DMS114 treated with DMSO at 0.1 percent for 48 hours (cell line): ENCODE measurements around the gene RTN4R.

Source experiments
- DNase-seq: peaks from one replicate; lab custom pipeline; 2025; ENCODE audit not compliant: unreplicated experiment; lab: John Stamatoyannopoulos, UW

The RTN4R gene

DNA sequence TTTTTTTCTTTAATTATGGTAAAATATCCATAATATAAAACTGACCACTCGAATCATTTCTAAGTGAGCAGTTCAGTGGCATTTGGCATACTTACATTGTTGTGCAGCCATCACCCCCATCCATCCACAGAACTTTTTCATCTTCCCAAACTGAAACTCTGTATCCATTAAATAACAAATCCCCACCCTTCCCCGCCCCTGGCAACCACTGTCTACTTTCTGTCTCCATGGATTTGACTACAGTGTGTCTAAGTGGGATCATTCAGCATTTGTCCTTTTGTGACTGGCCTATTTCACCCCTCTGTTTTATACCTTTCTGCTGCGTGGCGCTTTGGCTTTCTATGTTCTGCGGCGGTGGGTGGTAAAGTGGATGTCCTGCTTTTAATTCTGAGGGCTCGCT, 49.1 kb downstream of the RTN4R start:
- no peak for DNase-seq

DNA sequence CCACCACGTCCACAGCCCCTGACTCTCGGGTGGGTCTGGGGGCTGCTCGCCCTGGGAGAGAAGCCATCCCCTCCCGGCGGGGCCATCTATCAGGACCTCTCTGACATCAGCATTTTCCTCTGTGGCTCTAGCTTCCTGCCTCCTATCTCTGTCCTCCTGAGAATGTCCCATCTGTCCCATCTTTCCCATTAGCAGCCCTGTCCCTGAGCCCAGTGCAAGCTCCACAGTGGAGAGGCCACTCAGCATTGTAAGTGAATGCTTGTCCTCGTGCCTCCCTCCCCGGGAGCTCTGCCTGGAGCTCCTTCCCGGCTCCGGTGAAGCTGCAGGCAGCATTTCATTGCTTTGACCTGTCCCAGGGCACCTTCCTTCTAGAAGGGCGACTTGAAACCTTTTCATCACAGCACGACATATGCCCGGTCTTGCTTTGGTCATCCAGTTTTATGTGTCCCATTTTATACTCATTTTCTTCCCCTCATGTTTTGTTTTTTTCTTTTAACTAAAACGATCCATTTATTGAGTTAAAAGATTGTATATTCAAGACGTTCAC, 49.7 kb downstream of the RTN4R start:
- DNase-seq, result no peak

GRCh38 chr22:20217563-20217962, 50.6 kb downstream of the RTN4R start:
- no peak for DNase-seq

DNA sequence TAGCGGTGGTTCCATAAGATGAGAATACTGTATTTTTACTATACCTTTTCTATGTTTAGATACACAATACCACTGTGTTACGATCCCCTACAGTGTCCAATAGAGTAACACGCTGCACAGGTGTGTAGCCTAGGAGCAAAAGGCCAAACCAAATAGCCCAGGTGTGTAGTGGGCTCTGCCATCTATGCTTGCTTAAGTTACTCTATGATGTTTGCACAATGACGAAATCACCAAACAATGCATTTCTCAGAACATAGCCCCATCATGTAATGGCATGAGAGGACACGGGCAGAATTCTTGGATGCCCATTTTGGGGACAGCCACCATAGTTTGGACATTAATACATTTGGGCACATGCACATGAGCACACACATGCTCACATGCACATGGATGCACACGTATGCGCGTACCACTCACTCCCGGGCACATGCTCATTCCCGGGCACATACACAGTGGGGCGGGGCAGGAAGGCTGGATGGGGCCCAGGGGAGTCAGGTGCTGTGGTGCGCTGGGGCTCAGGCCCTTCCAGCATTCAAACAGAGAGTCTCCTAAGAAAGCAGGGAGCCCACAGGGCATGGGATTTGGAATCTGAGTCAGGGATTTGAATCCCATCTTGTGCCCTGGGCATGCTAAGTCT, 51.1 kb downstream of the RTN4R start:
- no peak for DNase-seq

DNA sequence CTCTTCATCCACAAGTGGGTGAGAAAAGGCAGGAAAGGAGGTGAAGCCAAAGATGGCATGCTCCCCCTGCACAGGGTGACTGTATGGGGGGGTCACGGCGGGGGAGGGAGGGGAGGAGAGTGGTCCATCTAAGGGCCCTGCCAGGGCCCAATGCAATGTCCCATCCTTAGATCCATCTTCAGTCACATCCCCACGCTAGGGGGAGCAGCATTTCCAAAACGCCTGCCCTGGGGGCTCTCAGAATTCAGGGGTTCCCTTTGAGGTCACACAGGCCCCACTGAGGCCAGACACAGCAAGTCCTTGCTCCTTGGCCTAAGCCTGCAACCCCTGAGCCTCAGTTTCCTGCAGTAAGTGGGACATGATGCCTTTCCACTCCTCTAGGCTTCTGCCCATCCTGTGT, 52.4 kb downstream of the RTN4R start:
- DNase-seq, result no peak

DNA sequence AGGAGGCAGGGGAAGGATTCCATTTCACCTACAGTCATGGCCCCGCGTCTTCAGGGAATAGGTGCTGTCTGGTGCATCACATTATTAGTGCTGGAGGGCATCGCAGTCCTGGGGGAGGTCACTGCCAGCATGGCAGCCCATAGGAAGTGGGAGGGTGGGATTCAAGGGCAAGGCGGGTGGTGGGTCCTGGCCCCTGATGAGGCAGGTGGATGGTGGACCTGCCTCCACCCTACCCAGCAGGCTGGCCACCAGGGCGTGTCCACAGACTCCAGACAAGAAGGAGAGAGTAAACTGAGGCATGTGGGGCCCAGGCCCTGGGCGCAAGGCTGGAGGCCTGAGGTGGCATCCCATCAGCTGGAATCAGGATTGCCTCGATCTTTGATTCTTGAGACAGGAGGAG, 53.3 kb downstream of the RTN4R start:
- no peak for DNase-seq

GRCh38 chr22:20213833-20214708, 54.0 kb downstream of the RTN4R start:
- no peak for DNase-seq

GRCh38 chr22:20212754-20213699, 55.1 kb downstream of the RTN4R start:
- DNase-seq, result no peak

DNA sequence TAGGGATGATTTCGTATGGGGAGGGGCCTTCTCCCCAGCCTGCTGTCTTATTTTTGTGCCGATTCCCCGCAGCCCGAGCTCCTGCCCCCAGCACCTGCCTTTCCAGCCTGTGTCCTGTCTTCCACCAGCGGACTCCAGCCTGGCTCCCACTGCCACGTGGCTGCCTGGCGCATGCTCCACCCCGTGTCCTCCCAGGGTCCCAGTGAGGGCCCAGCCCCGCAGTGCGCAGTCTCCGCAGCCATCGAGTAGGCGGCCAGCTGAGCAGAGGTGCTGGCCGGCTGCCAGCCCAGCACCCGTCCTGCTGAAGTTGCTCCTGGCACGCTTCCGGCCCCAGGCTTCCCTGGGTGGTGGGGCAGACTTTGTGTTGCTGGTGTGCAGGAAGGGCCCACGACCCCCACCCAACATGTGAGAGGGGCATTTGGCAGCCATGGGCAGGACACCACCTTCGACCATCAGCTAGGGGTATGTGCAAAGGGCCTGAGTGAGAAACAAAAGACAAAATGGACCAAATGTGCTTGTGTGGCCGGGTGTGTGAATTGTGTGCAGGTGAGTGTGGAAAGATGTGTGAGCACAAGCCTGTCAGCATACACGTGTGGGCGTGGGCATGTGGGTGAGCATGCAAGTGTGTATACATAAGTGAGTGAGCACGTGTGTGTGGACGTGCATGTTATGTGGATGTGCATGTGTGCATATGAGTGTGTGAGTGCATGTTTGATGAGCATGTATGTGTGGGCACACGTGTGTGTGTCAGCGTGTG, 55.9 kb downstream of the RTN4R start:
- DNase-seq, result no peak

GRCh38 chr22:20211409-20211996, 56.6 kb downstream of the RTN4R start:
- DNase-seq, result no peak

GRCh38 chr22:20210473-20211059, 57.6 kb downstream of the RTN4R start:
- DNase-seq, result no peak

- DNase-seq, result no peak
Measured at GRCh38 chr22:20209761-20210250, 58.3 kb downstream of the RTN4R start.

GRCh38 chr22:20208713-20209310, 59.3 kb downstream of the RTN4R start:
- no peak for DNase-seq

DNA sequence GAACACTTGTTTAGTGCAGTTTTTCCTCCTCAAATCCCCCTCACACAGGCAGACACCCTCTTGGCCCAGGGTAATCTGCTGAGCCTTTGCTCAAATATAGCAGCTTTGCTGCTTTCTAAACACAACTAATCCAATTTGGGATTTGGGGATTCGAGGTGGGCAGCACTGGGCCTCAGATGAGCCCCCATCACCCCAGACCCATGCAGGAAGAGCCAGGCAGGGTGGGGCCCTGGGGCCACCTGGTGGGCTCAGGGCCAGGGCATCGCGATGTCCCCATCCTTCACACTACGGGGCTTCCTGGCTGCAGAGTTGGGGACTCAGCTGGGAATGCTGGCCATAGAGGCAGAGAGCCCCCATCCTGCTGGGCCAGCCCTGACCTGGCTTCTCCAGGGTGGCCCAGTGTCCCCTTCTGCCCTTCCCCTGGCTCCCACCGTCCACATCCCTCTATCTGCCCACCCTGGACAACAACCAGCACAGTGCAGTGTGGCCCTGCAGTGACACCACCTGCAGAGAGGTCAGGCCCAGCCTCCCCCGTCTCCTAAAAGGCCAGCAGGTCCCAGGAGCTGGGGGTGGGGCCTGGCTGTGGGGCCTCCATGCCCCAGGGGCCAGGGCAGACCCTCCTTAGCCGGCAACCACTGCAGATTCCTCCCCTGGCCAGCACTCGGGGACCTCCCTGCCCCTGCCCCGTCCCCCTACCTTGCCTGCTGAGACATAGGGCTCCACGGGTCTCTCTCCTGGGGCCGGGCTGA, 60.7 kb downstream of the RTN4R start:
- no peak for DNase-seq

GRCh38 chr22:20206709-20207215, 61.4 kb downstream of the RTN4R start:
- DNase-seq, result no peak

- DNase-seq, result peak; percentile 58
Measured at GRCh38 chr22:20205964-20206708, 62.0 kb downstream of the RTN4R start.

DNA sequence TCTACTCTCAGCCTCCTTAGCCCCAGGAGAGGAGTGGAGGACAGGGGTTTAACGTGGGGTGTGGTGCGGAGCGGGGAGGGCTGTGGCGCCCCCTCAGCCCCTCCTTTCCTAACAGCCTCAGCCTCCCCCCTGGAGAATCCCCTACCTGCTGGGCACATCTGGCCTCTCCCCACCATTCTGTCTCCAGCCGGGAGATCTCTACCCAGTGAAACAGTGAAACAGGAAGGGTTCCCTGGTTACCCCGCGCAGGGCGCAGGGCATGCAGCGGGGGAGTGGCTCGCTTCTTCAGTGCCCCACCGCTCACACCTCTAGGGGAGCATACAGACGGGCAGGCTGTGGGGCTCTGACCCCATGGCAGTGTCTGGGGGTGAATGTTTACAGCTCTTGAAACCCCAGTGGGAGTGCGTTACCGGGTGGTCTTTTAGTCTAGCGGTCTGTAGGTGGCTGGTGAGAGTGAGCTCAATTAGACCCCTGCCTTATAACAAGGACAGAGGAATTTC, 62.6 kb downstream of the RTN4R start:
- no peak for DNase-seq
